Urinary bladder (tissue), 4 donors: ENCODE measurements around the gene KCNIP3. TPM values are rescaled to one million over a fixed set of nuclear protein-coding genes. Genes with fewer than 3 reads are reported as not detected.
A peak's percentile ranks its signal among the peaks of the same experiment; 100 is the strongest.
"Not testable (repeated sequence)": the region's sequence is repeated elsewhere in the genome, so short reads cannot be mapped to it uniquely, and the experiment has no call there.

Source experiments
- DNase-seq: peaks from one replicate; pipeline ENCODE4 v3.0.0-alpha.2; 2015; ENCODE audit errors: extremely low spot score
- H3K27ac ChIP-seq: one replicate; pipeline ENCODE4 v1.5.1; 2013; ENCODE audit warnings: low read depth, mild to moderate bottlenecking, moderate library complexity
- H3K36me3 ChIP-seq: one replicate; pipeline ENCODE4 v1.6.1; 2013; ENCODE audit warnings: mild to moderate bottlenecking, moderate library complexity; ENCODE audit not compliant: insufficient read depth
- H3K4me1 ChIP-seq: one replicate; pipeline ENCODE4 v1.6.1; 2013; ENCODE audit warnings: mild to moderate bottlenecking, moderate library complexity; ENCODE audit not compliant: insufficient read depth
- H3K4me3 ChIP-seq: one replicate; pipeline ENCODE4 v1.5.1; 2013; ENCODE audit warnings: low read depth, low read length
- WGBS: extraction: QIAGEN DNeasy Blood & Tissue Kit; methylation state at CpG from one replicate; pipeline ENCODE4 v1.1.7; 2013; 5-methylcytosine and 5-hydroxymethylcytosine counted together
- polyA plus RNA-seq: library from polyadenylated mRNA; stranded (reverse); fragments of 200-250 nt; gene quantifications from one replicate; pipeline ENCODE4 v1.2.3, GENCODE V29; 2013
- total RNA-seq: library from RNA; depleted of rRNA; stranded (reverse); fragments of >200 nt; gene quantifications from one replicate; pipeline ENCODE4 v1.2.3, GENCODE V29; 2014
- donor health status: healthy with polysubstance abuse.
- donor health status: healthy.

KCNIP3 gene
- 6.1 TPM for total RNA-seq
- polyA plus RNA-seq, result 16.8 TPM

DNA sequence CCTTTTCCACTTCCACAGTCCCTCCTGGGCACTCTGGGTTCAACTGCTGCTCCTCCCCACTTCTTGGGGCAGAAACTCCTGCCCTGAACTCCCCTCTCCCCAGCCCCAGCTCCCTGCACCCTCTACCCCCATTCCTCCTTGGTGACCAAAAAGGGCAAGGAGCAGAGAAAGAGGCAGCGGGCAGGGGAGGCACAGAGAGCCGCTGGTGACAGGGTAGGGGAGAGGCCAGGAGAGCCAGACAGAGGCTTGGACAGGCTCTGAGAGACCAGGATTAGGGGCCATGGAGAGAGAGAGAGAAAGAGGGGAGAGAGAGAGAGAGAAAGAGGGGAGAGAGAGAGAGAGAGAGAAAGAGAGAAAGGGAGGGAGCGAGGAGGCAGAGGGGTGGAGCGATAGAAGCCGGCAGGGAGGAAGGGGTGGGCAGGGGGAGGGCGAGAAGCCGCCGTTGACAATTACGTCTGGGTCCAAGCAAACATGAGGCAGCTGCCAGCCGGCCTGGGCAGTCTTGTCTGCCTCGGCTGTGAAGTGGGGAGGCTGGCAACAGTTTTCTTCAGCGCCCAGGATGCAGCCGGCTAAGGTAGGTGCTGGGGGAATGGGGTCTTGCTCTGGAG lies at the start of gene KCNIP3:
TSS of gene KCNIP3 (plus strand) at position 468 of the 608 bp plus-strand sequence. CDS start at position 560, 92 bp downstream.
- Histone ChIP-seq H3K4me3 (no peak within 1 kb of the TSS), H3K36me3 (no peaks in the 10 kb centered on the region), H3K27ac (no peak within 1 kb of the TSS), H3K4me1 (no peaks in the 10 kb centered on the region)
- DNase-seq, result peak; percentile 26
- WGBS, result 4% methylated on average over 13 of the region's 13 CpGs

DNA sequence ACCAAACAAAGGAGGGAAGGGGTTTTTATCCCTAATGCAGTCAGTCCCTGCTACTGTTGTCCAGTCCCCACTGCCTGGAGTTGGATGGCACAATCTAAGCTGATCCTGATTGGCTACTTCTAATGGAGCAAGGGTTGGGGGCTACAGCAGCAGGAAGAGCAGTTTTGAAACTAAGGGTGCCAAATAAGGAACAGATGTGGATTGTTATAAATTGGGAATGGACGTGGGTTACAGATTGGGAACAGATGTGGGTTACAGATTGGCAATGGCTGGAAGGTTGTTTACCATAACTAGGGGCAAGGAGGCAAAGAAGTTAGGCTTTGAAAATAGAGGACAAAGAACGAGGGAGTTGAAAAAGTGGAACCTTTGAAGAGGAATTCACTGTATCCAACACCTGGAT lies 38.9 kb upstream of the KCNIP3 start:
- Histone ChIP-seq H3K4me3 (no peak overlapping the region), H3K4me1 (no peaks in the 10 kb centered on the region), H3K36me3 (no peaks in the 10 kb centered on the region), H3K27ac (no peak overlapping the region)
- 34% methylated on average over 2 of the region's 2 CpGs for WGBS
- DNase-seq, result no peak

DNA sequence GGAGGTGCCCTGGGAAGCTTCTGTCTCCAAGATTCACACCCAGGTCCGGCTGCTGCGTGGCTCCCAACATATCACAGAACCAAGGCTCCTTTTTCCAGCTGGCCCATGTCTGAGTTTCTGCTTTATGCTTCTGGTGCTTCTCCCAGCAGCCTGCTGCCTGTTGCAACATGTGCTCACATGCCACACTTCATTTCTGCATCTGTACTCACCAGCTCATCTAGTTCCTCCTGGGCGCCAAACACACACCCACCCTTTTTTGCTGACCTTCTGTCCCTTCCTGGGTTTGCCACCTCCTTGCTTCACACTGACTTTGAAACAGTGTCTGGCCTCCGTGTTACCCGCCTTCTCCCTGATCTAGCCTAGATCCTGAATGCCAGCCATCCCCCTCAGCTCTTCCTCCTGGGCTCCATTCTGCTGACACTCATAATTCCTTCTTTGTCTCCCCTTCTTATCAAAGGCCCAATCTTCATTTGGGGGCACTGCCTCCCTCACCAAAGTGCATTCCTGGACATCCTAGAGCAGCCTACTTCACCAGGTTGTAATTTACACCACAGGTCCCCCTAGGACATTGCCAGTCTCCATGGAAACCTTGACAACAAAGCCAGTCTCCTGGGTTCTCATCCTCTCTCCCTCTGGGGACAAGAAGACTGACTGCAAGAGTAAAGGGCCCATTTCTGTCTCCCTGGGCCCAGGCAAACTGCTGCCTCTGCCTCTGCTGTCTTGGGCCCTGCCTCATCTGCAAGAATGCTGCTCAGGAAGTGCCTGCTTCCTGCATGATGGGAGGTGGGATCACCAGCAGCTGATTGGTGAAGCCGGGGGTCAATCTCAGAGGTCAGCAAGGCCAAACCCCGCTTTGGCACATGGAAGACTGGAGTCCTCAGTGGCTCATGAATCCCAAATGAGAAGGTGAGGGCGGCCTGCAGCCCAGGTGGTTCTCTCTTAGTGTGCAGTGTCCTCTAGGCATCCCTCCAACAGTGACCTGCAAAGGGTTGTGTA lies 36.8 kb upstream of the KCNIP3 start:
- WGBS, result 75% methylated on average over 8 of the region's 8 CpGs
- peak overlapping the region; percentile 73 for H3K27ac ChIP-seq
- peak; percentile 32 for DNase-seq

DNA sequence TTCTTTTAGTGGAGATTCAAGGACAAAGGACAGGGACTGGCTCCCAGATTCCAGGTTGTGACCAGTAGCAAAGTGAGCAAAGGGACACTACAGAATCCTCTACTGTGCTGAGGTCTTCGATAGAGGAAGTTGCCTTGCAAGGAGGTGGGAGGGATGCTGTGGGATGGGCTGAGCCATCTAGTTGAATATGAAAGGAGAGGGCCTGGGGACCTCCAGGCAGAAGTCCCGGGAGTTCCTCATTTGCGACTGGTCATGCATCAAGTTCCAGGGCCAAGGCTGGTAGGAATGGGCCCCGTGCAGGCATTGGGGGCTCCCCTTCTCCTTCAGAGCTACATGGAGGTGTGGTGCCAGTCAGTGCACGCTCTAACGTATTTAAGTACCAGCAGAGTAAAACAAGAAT lies 35.5 kb upstream of the KCNIP3 start:
- WGBS, result 64% methylated on average over 6 of the region's 6 CpGs
- DNase-seq, result no peak
- H3K4me3 ChIP-seq, result no peak overlapping the region
- no peaks in the 10 kb centered on the region for H3K4me1 ChIP-seq
- no peaks in the 10 kb centered on the region for H3K36me3 ChIP-seq
- no peak overlapping the region for H3K27ac ChIP-seq

More for the DNA sequence above, 36.8 kb upstream of the KCNIP3 start:
- no peaks in the 10 kb centered on the region for H3K36me3 ChIP-seq
- H3K4me1 ChIP-seq, result no peaks in the 10 kb centered on the region
- H3K4me3 ChIP-seq, result no peak overlapping the region

DNA sequence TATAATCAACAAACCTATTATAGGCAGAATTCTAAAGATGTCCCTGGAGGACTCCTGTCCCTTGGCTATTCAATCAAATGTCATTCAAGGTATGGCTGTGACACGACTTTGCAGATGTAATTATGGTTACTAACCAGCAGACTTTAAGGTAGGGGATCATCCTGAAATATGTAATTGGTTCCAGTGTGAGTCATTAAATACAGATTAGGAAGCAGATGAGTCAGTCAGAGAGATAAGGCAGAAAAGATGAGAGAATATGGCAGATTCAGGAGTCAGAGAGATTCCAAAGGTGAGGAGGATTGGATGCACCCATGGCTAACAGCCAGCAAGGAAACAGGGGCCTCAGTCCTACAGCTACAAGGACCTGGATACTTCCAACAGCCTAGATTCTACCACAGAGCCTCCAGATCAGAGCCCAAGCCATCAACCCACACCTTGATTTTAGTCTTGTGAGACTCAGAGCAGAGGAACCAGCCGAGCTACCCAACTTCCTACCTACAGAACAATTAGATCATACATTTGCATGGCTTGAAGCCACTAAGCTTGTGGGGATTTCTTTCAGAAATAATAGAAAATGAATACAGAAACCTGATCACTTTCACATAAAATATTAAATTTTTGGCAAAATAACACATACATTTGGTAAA lies 34.1 kb upstream of the KCNIP3 start:
- Histone ChIP-seq H3K4me1 (no peaks in the 10 kb centered on the region), H3K4me3 (no peak overlapping the region), H3K36me3 (no peaks in the 10 kb centered on the region), H3K27ac (no peak overlapping the region)
- WGBS, result 78% methylated on average over 2 of the region's 2 CpGs
- no peak for DNase-seq

DNA sequence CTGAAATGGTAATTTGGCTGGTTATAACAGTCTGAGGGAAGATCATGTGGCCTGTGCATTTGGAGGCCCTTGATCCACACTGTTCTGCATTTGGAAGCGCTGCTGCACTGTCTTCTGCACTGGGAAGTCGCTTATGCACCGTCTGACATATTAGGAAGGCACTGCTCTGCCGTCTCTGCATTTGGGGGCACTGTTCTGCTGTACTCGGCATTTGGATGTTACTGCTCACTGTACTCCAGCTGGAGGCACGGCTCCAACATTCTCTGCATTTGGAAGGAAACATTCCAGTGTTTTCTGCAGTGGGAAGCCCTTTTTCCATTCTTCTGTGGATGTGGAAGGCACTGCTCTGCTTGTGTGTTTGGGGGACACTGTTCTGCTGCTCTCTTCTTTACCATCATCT lies 32.5 kb upstream of the KCNIP3 start:
- Histone ChIP-seq H3K4me3 (no peak overlapping the region), H3K36me3 (no peaks in the 10 kb centered on the region), H3K27ac (no peak overlapping the region), H3K4me1 (no peaks in the 10 kb centered on the region)
- 26% methylated on average over 6 of the region's 6 CpGs for WGBS
- no peak for DNase-seq

DNA sequence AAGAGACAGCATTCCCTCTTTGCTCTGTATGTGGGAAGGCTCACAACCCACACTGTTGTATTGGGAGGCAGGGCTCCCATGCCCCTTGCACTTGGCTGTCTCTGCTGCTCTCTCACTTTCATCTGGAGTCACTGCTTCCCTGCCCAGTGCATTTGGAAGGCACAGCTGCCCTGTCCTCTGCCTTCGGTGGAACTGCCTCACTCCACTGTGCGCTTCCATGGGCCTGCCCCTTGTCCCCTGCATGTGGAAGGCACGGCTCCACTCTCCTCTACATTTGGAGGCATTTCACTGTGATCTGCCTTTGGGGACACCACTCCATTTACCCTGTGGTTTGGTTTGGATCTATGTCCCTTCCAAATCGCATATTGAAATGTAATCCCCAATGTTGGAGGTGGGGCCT lies 32.0 kb upstream of the KCNIP3 start:
- Histone ChIP-seq H3K4me3 (no peak overlapping the region), H3K4me1 (no peaks in the 10 kb centered on the region), H3K27ac (no peak overlapping the region), H3K36me3 (no peaks in the 10 kb centered on the region)
- WGBS, result 82% methylated on average over 4 of the region's 4 CpGs
- no peak for DNase-seq

DNA sequence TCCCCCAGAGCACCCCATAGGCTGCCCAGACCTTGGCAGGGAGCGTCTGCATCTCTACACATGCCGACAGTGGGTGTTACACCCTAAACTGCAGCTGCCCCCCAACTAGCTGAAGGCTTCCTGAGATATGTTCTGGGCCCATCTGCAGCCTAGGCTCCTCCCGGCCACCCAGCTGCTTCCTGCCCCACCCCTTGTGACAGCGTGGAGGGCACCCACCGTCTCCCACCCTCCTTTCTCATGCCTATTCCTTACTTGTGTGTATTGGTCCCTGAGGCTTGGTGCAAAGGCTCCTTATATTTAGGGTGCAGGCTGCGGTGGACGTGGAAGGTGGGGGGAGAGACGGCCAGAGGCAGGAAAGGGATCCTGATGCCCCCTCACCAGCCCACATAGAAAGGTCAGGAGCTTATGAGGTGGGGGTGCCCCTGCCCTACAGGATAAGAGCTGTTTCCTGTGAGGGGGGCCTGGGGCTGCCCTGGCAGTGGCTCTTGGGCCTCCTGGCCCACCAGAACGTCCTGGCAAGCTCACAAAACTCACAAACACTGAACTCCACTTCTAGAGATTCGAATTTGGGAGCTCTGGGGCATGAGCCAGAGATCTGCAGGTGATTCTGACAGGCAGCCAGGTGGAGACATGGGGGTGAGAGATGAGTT lies 30.2 kb upstream of the KCNIP3 start:
- DNase-seq, result no peak
- Histone ChIP-seq H3K4me1 (no peaks in the 10 kb centered on the region), H3K27ac (no peak overlapping the region), H3K36me3 (no peaks in the 10 kb centered on the region), H3K4me3 (no peak overlapping the region)
- WGBS, result 77% methylated on average over 10 of the region's 10 CpGs

DNA sequence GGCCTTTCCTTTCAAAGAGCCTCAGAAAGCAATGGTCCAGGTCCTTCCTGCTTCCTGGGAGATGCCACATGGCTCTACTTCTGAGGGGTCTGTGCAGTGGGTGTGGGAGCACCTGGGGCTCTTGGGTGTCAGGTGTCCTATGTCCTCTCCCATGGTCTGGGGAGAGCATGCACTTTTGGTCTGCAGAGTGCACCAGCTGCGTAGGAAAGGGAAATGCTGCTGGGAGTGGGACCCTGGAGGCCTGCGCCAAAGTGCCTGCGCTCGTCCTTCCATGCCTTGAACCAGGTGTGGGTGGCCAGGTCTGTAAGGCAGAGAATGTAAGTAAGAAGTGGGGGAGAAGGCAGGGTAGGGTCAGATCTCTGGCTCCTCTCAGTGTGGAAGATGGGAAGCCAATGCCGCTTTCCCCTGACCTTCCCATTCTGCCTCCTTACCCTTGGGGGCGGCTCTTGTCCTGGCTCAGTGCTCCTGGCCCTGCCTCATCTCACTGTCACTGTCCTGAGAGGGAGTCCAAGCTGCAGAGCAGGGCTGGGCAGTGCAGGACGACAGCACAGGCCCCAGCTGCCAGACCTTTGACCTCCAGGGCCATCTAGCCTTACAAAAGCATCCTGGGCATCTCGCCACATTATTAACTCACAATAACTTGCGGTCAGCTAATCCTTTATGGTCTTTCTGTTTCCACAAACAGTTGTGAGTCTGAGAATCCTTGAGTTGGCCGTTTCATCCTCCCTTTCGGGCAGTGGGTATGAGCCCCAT lies 29.5 kb upstream of the KCNIP3 start:
- no peak overlapping the region for H3K27ac ChIP-seq
- no peaks in the 10 kb centered on the region for H3K4me1 ChIP-seq
- H3K4me3 ChIP-seq, result no peak overlapping the region
- no peak for DNase-seq
- H3K36me3 ChIP-seq, result no peaks in the 10 kb centered on the region
- WGBS, result 75% methylated on average over 11 of the region's 11 CpGs

DNA sequence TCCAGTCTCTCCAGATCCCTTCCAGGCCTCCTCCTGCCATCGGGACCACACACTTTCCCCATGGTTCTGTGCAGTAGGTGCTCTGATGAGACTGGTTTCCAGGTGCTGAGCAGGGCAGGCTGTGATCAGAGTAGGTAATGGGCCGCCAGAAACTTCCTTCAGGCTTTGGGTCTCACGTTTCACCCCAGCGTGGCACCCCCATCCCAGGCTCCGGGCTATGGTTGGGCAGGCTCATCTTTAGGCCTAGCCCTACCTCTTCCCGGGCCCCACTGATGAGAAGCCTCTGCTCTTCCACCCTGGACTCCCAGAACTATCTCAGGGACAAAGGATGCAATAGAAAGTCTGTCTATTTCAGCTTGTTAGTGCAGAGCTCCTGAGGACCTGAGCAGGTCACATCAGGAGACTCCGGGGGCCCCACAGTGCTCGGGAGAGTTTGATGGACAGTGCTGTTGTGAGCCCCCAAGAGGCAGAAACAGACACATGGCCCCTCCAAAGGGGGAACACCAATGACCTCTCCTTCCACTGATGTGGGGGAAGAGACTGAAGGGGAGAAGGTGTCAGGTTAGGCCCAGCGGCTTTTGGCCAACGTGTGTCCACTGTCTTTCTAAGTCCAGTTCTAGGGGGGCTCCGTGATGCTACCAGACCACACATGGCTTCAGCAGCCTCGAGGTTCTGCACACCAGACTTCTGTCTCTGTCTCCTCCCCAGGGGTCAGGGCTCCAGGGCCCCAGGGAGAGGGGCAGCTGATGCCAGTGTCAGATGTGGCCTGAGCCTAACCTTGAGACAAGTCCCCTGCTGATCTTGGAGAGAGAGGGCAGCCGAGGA lies 28.7 kb upstream of the KCNIP3 start:
- no peak overlapping the region for H3K27ac ChIP-seq
- no peaks in the 10 kb centered on the region for H3K4me1 ChIP-seq
- H3K4me3 ChIP-seq, result no peak overlapping the region
- 85% methylated on average over 13 of the region's 13 CpGs for WGBS
- no peaks in the 10 kb centered on the region for H3K36me3 ChIP-seq
- no peak for DNase-seq

DNA sequence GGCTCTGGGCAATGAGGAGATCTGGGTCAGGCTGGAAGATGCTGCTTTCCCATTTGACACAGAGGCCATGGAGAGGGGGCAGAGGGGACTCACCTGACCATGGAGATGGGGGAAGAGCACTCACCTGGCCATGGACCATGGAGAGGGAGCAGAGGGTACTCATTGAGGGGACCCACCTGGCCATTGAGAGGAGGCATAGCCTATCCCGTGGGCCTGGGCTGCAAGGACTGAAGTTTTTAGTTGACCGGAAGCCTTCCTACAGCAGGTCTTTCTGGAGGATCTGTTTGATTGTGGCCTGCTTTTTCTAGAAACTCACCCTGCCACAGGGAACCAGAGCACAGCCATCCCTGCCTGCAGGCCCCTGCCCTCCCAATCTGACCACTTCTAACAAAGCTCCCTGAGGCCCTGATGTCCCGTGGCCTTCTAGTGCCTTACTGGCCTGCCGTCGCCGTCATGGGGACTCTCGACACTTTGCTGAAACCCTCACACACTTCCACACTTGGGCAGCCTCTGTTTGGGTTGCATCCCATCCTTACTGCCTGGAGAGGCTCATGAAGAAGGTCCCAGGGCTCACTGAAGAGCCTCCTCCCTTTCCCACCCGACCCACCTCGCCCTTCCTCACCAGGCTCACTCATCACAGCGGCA lies 28.0 kb upstream of the KCNIP3 start:
- Histone ChIP-seq H3K4me3 (no peak overlapping the region), H3K4me1 (no peaks in the 10 kb centered on the region), H3K27ac (no peak overlapping the region), H3K36me3 (no peaks in the 10 kb centered on the region)
- 94% methylated on average over 10 of the region's 10 CpGs for WGBS
- DNase-seq, result no peak

DNA sequence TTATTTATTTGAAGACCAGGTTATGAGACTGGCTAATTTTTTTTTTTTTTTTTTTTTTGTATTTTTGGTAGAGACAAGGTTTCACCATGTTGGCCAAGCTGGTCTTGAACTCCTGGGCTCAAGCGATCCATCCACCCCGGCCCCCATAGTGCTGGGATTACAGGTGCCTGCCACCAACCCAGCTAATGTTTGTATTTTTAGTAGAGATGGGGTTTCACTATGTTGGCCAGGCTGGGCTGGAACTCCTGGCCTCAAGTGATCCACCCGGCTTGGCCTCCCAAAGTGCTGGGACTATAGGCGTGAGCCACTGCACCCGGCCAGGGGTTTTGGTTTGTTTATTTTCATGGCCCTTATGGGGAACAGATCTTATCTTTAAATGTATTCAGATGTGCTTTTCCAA lies 27.4 kb upstream of the KCNIP3 start:
- not testable (repeated sequence) for H3K36me3 ChIP-seq, DNase-seq, H3K4me3 ChIP-seq, H3K27ac ChIP-seq, H3K4me1 ChIP-seq
- 85% methylated on average over 5 of the region's 5 CpGs for WGBS
